Smooth muscle cell (in vitro differentiated cells): ENCODE measurements around the gene GSDME. TPM values are rescaled to one million over a fixed set of nuclear protein-coding genes. Genes with fewer than 3 reads are reported as not detected.

Experiments used
- DNase-seq: peaks from one replicate; lab custom pipeline; 2025; ENCODE audit not compliant: unreplicated experiment; lab: John Stamatoyannopoulos, UW
- H2AFZ ChIP-seq: fragments of 200-600 bp; sonication (generic); 2 replicates; pipeline ENCODE4 v1.6.0; 2016; ENCODE audit warnings: antibody characterized with exemption, low read depth, mild to moderate bottlenecking
- H3F3A ChIP-seq: fragments of 200-600 bp; sonication (generic); 2 replicates; pipeline ENCODE4 v1.6.0; 2017; ENCODE audit warnings: antibody characterized with exemption, low read depth
- H3K27ac ChIP-seq: fragments of 200-600 bp; sonication (generic); 2 replicates; pipeline ENCODE4 v1.5.1; 2016; ENCODE audit warnings: low read depth, mild to moderate bottlenecking
- H3K27me3 ChIP-seq: fragments of 200-600 bp; sonication (generic); 2 replicates; pipeline ENCODE4 v1.6.1; 2016; ENCODE audit warnings: low read depth, mild to moderate bottlenecking
- H3K36me3 ChIP-seq: fragments of 200-600 bp; sonication (generic); 2 replicates; pipeline ENCODE4 v1.5.1; 2016; ENCODE audit warnings: low read depth
- H3K4me1 ChIP-seq: fragments of 200-600 bp; sonication (generic); 2 replicates; pipeline ENCODE4 v1.5.1; 2016; ENCODE audit warnings: low read depth
- H3K4me2 ChIP-seq: fragments of 200-600 bp; sonication (generic); 2 replicates; pipeline ENCODE4 v1.6.0; 2016; ENCODE audit warnings: mild to moderate bottlenecking
- H3K4me3 ChIP-seq: fragments of 200-600 bp; sonication (generic); 2 replicates; pipeline ENCODE4 v1.5.1; 2016; ENCODE audit warnings: mild to moderate bottlenecking
- H3K79me2 ChIP-seq: fragments of 200-600 bp; sonication (generic); 2 replicates; pipeline ENCODE4 v1.6.0; 2016; ENCODE audit warnings: low read depth, mild to moderate bottlenecking
- H3K9ac ChIP-seq: fragments of 200-600 bp; sonication (generic); 2 replicates; pipeline ENCODE4 v1.6.0; 2016; ENCODE audit warnings: low read depth
- H3K9me3 ChIP-seq: fragments of 200-600 bp; sonication (generic); replicated peaks from 2 replicates; pipeline ENCODE4 v1.5.1; 2016; ENCODE audit warnings: low read depth
- H4K20me1 ChIP-seq: fragments of 200-600 bp; sonication (generic); 2 replicates; pipeline ENCODE4 v1.6.0; 2016; ENCODE audit warnings: low read depth
- WGBS: methylation state at CpG from one replicate; pipeline ENCODE4 v1.1.7; 2016; ENCODE audit warnings: low lambda C conversion rate; 5-methylcytosine and 5-hydroxymethylcytosine counted together
- polyA plus RNA-seq: library from polyadenylated mRNA; unstranded; fragments of >200 nt; fragmentation: Nextera tagmentation; extraction: Ambion mirVana; gene quantifications from 2 replicates; pipeline ENCODE4 v1.2.1, GENCODE V29; 2016
- total RNA-seq: library from RNA; depleted of rRNA; stranded (reverse); fragments of >200 nt; gene quantifications from 2 replicates; pipeline ENCODE4 v1.2.3, GENCODE V29; 2014
- TF ChIP-seq, protein P1 (sequence below): fragments of 200-600 bp; sonication (generic); IDR thresholded peaks from 2 replicates; pipeline ENCODE4 v1.5.1; 2017; ENCODE audit warnings: borderline replicate concordance, mild to moderate bottlenecking, antibody characterized with exemption; ENCODE audit not compliant: insufficient read depth, poor library complexity, severe bottlenecking

Gene GSDME
- total and polyA plus RNA-seq, 2 experiments from 2014 or later: 14.8 to 19.6 TPM

DNA sequence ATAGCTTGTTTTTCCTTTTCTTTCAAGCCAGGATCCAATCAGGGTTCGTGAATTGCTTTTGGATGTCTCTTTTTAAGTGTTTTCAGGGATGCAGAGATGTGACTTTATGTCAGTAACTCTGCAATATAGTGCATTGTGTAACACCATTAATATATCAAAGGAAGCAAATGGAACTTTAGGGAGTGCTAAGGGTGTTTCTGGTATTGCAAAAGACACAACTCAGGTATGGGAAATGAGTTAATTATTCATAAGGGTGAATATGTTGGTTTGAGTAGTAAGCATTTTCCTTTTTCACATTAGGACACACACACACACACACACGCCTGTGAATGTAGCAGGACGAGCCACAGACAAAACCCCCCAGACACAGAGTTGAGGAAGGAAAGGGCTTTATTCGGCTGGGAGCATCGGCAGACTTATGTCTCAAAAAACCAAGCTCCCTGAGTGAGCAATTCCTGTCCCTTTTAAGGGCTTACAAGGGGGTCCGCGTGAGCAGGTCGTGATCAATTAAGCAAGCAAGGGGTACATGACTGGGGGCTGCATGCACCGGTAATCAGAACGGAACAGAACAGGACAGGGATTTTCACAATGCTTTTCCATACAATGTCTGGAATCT is 31.8 kb upstream of the GSDME start:
- TF ChIP-seq, protein P1, sequence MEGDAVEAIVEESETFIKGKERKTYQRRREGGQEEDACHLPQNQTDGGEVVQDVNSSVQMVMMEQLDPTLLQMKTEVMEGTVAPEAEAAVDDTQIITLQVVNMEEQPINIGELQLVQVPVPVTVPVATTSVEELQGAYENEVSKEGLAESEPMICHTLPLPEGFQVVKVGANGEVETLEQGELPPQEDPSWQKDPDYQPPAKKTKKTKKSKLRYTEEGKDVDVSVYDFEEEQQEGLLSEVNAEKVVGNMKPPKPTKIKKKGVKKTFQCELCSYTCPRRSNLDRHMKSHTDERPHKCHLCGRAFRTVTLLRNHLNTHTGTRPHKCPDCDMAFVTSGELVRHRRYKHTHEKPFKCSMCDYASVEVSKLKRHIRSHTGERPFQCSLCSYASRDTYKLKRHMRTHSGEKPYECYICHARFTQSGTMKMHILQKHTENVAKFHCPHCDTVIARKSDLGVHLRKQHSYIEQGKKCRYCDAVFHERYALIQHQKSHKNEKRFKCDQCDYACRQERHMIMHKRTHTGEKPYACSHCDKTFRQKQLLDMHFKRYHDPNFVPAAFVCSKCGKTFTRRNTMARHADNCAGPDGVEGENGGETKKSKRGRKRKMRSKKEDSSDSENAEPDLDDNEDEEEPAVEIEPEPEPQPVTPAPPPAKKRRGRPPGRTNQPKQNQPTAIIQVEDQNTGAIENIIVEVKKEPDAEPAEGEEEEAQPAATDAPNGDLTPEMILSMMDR: no peak
- Histone ChIP-seq H3K9me3 (no peaks in the 10 kb centered on the region), H3K4me3 (no peak overlapping the region), H3K27ac (no peak overlapping the region), H3K27me3 (no peaks in the 10 kb centered on the region), H3K4me1 (no peaks in the 10 kb centered on the region), H2AFZ (no peak overlapping the region), H3K36me3 (no peaks in the 10 kb centered on the region), H4K20me1 (no peaks in the 10 kb centered on the region), H3K9ac (no peak overlapping the region), H3F3A (no peaks in the 10 kb centered on the region), H3K79me2 (no peaks in the 10 kb centered on the region), H3K4me2 (no peak overlapping the region)
- DNase-seq: no peak
- 95% methylated on average over 10 of the region's 10 CpGs for WGBS

- H3F3A ChIP-seq: no peaks in the 10 kb centered on the region
- H3K4me2 ChIP-seq: no peak overlapping the region
- H4K20me1 ChIP-seq: no peaks in the 10 kb centered on the region
- H2AFZ ChIP-seq: no peak overlapping the region
- H3K9me3 ChIP-seq: no peaks in the 10 kb centered on the region
- no peak overlapping the region for H3K27ac ChIP-seq
- no peak overlapping the region for H3K9ac ChIP-seq
- TF ChIP-seq, protein P1: peak; percentile 55
- DNase-seq: no peak
- no peaks in the 10 kb centered on the region for H3K79me2 ChIP-seq
- H3K36me3 ChIP-seq: no peaks in the 10 kb centered on the region
- 93% methylated on average over 9 of the region's 9 CpGs for WGBS
- no peak overlapping the region for H3K4me3 ChIP-seq
- H3K27me3 ChIP-seq: no peaks in the 10 kb centered on the region
- H3K4me1 ChIP-seq: no peaks in the 10 kb centered on the region
Observed at GRCh38 chr7:24788075-24788474, 30.8 kb upstream of the GSDME start.

GRCh38 chr7:24786941-24787340 is 29.7 kb upstream of the GSDME start:
- H3K27ac ChIP-seq: peak overlapping the region; percentile 71
- H3K9me3 ChIP-seq: no peaks in the 10 kb centered on the region
- TF ChIP-seq, protein P1: no peak
- no peaks in the 10 kb centered on the region for H3K36me3 ChIP-seq
- no peaks in the 10 kb centered on the region for H4K20me1 ChIP-seq
- no peaks in the 10 kb centered on the region for H3K27me3 ChIP-seq
- H3K4me2 ChIP-seq: no peak overlapping the region
- no peaks in the 10 kb centered on the region for H3F3A ChIP-seq
- peak overlapping the region; percentile 52 for H2AFZ ChIP-seq
- WGBS: 55% methylated on average over 5 of the region's 5 CpGs
- H3K9ac ChIP-seq: peak overlapping the region; percentile 76
- H3K4me3 ChIP-seq: no peak overlapping the region
- H3K79me2 ChIP-seq: no peaks in the 10 kb centered on the region
- DNase-seq: no peak
- no peaks in the 10 kb centered on the region for H3K4me1 ChIP-seq

DNA sequence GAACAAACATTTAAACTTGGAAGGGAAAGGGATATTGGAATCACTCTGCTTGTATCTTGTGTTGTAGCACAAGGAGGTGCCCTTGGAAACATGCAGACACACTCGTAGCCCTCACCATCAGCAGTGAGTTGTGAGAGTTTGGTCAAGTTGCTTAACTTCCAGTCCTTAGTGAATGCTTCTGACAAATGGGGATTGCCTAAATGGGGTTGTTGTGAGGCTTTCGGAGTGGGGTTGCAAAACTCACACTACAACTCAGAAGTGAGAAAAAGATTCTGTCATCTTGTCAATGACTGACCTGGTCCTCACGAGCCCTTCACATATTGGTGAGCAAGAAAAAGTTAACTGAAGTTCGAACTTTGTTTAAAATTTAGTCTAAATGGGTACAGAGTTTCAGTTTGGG is 29.0 kb upstream of the GSDME start:
- no peaks in the 10 kb centered on the region for H3K27me3 ChIP-seq
- 92% methylated on average over 4 of the region's 4 CpGs for WGBS
- H3K79me2 ChIP-seq: no peaks in the 10 kb centered on the region
- H3K4me1 ChIP-seq: no peaks in the 10 kb centered on the region
- TF ChIP-seq, protein P1: no peak
- H3K9me3 ChIP-seq: no peaks in the 10 kb centered on the region
- peak overlapping the region; percentile 65 for H3K9ac ChIP-seq
- no peak for DNase-seq
- H2AFZ ChIP-seq: no peak overlapping the region
- no peak overlapping the region for H3K4me3 ChIP-seq
- H3K36me3 ChIP-seq: no peaks in the 10 kb centered on the region
- peak overlapping the region; percentile 71 for H3K27ac ChIP-seq
- H3K4me2 ChIP-seq: no peak overlapping the region
- H4K20me1 ChIP-seq: no peaks in the 10 kb centered on the region
- no peaks in the 10 kb centered on the region for H3F3A ChIP-seq
